ENCODE data around the gene IL12RB1.
"Not testable (repeated sequence)": the region's sequence is repeated elsewhere in the genome, so short reads cannot be mapped to it uniquely, and the experiment has no call there.

IL12RB1 gene

DNA sequence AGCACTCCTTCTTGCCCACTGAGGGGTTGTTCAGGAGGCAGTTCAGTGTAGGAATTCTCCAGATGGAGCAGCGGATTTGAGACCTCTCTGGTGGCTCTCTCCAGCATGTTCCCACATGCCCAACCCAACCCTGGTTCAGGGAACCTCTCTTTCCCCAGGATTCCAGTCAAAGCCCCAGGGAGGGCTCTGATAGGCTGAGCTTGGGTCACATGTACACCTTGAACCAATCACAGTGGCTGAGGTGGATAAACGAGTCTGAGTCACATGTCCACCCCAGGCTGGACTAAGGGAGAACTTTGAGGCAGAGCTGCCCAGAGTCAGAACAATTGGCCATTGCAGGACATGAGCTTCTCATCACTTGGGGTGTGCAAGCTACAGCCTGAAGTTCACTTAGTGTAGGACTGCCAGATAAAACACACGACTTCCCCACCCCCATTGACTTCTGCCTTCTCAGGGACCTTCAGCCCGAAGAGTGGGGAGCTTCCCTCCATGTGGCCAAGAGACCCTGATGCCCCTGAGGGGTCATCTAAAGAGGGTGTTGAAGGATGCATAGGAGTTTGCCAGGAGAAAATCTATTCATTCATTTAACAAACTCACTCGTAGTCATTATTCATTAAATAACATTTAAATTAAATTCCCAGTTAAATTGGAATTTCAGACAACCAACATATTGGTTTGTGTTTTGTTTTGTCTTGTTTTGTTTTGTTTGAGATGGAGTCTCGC, 6.9 kb upstream of the IL12RB1 start:
- no peak for TF ChIP-seq JUND (IDR thresholded peaks at IDR 0.05; ENCODE audit: low read depth)
- in situ Hi-C loops (cut with HindIII; ENCODE audit: low pct_unique_long_range_greater_than_20kb, low sequenced_read_pairs): no loop called here
- DNase-seq (ENCODE audit: low read depth in 1 of 2, low spot score in 1 of 2): peak in 1 of 2 experiments; percentile 67

DNA sequence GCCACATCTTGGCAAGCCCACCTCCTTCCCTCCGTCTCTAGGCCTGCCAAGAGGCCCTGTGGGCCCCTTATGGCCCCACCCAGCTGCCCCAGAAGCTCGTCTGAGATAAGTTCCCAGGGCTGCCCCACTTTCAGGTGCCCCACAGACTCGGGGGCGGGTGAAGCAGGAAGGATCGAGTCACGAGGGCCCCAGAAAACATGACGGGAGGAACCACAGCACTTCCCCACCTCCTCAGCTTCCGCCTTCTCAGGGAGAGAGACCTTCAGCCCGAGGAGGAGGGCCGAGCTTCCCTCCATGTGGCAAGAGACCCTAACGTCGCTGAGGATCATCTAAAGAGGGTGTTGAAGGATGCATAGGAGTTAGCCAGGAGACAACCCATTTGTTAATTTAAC, 4.5 kb upstream of the IL12RB1 start:
- TF ChIP-seq JUND (IDR thresholded peaks at IDR 0.05; ENCODE audit: low read depth): no peak
- in situ Hi-C loops (cut with HindIII; ENCODE audit: low pct_unique_long_range_greater_than_20kb, low sequenced_read_pairs): no loop called here
- DNase-seq (ENCODE audit: low read depth in 1 of 2, low spot score in 1 of 2): no peak

DNA sequence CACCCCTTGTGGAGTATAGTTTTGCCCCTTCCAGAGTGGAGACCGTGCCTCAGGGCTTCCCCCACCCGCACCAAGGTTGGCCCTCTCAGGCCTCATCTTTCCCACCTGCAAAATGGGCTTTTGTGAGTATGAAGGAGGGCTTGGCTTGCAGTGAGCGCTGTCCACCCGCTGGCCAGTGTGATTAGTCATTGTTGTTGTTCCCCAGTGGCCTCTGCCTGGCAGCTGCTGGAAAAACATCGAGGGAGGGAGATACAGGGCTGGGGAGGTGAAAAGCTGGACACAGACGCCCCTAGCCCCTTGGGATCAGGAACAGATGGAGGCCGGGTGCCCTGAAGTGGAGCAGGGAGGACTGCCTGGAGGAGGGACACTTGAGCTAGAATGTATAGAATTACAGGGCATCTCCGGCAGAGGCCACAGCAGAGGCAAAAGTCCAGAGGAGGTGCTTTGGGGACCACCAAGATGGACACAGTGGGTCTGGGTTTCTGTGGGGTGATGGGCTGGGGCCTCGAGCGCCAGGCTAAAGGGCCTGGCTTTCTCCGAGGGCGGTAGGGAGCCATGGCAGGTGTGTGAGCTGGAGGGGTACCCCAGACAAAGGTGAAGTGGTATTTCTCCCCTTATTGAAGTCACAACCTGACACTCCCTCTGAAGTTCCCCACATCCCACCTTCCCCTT, 3.9 kb upstream of the IL12RB1 start:
- in situ Hi-C loops (cut with HindIII; ENCODE audit: low pct_unique_long_range_greater_than_20kb, low sequenced_read_pairs): no loop called here
- no peak for TF ChIP-seq JUND (IDR thresholded peaks at IDR 0.05; ENCODE audit: low read depth)
- no peak for DNase-seq (ENCODE audit: low read depth in 1 of 2, low spot score in 1 of 2)

DNA sequence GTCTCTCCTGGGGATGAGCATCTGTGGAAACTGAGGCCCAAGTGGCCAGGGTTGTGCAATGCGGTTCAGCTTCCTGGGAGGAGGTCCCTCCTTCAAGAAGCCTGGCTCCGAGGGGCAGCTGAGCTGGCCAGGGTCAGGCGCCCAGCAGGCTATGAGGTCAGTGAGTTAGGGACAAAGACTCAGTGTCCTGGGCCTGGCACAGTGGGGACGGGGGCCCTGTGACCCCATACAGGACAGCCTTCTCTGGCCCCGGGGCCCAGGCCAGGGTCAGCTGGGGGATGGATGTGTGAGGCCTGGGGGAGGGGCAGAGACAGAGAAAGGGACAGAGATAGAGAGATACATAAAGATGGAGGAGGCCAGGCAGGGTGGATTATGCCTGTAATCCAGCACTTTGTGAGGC, 3.0 kb upstream of the IL12RB1 start:
- in situ Hi-C loops (cut with HindIII; ENCODE audit: low pct_unique_long_range_greater_than_20kb, low sequenced_read_pairs): no loop called here
- no peak for DNase-seq (ENCODE audit: low read depth in 1 of 2, low spot score in 1 of 2)
- TF ChIP-seq JUND (IDR thresholded peaks at IDR 0.05; ENCODE audit: low read depth): no peak

DNA sequence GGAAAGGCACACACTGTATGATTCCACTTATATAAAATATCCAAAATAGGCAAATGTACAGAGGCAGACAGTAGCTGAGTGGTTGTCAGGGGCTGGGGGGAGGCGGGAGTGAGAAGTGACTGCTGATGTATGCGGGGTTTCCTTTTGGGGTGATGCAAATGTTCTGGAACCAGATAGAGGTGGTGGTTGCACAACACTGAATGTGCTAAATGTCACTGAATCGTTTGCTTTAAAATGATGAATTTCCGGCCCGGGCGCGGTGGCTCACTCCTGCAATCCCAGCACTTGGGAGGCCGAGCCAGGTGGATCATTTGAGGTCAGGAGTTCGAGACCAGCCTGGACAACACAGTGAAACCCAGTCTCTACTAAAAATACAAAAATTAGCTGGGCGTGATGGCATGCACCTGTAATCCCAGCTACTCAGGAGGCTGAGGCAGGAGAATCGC, 2.4 kb upstream of the IL12RB1 start:
- DNase-seq (ENCODE audit: low read depth in 1 of 2, low spot score in 1 of 2); in situ Hi-C loops (cut with HindIII; ENCODE audit: low pct_unique_long_range_greater_than_20kb, low sequenced_read_pairs): not testable (repeated sequence)

DNA sequence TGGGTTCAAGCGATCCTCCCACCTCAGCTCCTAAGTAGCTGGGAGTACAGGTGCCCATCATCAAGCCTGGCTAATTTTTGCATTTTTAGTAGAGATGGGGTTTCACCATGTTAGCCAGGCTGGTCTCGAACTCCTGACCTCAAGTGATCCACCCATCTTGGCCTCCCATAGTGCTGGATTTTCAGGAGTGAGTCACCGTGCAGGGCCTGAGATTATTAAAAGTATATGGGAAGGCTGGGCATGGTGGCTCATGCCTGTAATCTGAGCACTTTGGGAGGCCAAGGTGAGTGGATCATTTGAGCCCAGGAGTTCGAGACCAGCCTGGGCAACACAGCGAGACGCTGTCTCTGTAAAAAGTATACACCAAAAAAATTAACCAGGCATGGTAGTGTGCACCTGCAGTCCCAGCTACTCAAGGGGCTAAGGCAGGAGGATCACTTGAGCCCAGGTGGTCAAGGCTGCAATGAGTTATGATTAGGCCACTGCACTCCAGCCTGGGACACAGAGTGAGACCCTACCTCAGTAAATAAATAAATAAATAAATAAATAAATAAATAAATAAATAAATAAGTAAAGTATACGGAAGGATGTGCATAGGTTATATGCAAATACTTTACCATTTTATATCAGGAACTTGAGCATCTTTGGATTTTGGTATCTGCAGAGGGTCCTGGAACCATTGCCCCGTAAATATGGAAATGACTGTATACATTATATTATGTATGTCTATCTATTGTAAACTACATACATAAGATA, 854 bp downstream of the IL12RB1 start:
- no peak for TF ChIP-seq JUND (IDR thresholded peaks at IDR 0.05; ENCODE audit: low read depth)
- no peak for DNase-seq (ENCODE audit: low read depth in 1 of 2, low spot score in 1 of 2)
- in situ Hi-C loops (cut with HindIII; ENCODE audit: low pct_unique_long_range_greater_than_20kb, low sequenced_read_pairs): no loop called here

DNA sequence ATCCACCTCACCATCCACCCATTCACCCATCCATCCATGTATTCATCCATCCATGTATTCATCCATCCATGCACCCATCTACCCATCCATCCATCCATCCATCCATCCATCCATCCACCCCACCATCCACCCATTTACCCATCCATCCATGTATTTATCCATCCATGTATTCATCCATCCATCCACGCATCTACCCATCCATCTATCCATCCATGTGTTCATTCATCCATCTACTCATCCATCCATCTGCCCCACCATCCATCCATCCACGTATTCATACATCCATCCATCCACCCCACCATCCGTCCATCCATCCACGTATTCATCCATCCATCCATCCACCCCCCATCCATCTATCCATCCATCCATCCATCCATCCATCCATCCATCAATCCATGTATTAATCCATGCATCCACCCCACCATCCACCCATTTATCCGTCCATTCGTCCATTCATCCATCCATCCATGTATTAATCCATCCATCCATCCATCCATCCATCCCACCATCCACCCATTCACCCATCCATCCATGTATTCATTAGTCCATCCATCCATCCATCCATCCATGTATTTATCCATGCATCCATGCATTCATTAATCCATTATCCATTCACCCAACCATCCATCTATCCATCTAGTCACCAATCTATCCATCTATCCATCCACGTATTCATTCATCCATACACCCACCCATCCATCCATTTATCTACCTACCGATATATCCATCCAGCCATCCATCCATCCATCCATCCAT, 2.6 kb downstream of the IL12RB1 start:
- no peak for TF ChIP-seq JUND (IDR thresholded peaks at IDR 0.05; ENCODE audit: low read depth)
- no peak for DNase-seq (ENCODE audit: low read depth in 1 of 2, low spot score in 1 of 2)
- in situ Hi-C loops (cut with HindIII; ENCODE audit: low pct_unique_long_range_greater_than_20kb, low sequenced_read_pairs): no loop called here

DNA sequence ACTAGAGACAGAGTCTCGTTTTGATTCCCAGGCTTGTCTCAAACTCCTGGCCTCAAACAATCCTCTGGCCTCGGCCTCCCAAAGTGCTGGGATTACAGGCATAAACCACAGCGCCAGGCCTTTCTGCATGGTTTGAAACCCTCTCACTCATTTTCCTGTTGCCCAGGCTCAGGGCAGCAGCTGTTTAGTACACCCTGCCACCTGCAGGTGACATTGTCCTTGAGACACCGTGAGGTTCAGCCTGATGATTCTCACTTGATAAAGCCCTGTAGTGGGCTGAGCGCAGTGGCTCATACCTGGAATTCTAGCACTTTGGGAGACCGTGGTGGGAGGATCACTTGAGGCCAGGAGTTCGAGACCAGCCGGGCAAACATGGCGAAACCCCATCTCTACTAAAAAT, 12.5 kb downstream of the IL12RB1 start:
- no peak for TF ChIP-seq JUND (IDR thresholded peaks at IDR 0.05; ENCODE audit: low read depth)
- in situ Hi-C loops (cut with HindIII; ENCODE audit: low pct_unique_long_range_greater_than_20kb, low sequenced_read_pairs): no loop called here
- DNase-seq (ENCODE audit: low read depth in 1 of 2, low spot score in 1 of 2): peak in 1 of 2 experiments; percentile 65

DNA sequence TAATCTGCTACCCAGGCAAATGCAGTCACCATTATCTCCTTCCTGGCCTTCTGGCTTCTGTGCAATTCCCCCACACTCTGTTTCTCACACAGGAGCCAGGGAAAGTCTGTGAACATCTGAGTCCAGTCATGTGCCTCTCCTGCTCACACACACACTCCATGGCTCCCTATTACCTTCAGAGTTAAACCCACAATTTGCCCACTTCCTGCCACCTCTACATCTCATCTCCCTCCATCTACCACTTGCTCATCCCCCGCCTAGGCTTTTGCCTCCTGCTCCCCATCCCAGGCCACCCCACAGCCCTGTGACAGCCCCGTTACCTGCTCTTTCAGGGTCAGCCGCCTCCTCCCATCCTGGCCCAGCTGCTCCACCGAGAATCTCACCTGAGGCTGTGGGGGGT, 13.5 kb downstream of the IL12RB1 start:
- TF ChIP-seq JUND (IDR thresholded peaks at IDR 0.05; ENCODE audit: low read depth): no peak
- no peak for DNase-seq (ENCODE audit: low read depth in 1 of 2, low spot score in 1 of 2)
- in situ Hi-C loops (cut with HindIII; ENCODE audit: low pct_unique_long_range_greater_than_20kb, low sequenced_read_pairs): no loop called here

DNA sequence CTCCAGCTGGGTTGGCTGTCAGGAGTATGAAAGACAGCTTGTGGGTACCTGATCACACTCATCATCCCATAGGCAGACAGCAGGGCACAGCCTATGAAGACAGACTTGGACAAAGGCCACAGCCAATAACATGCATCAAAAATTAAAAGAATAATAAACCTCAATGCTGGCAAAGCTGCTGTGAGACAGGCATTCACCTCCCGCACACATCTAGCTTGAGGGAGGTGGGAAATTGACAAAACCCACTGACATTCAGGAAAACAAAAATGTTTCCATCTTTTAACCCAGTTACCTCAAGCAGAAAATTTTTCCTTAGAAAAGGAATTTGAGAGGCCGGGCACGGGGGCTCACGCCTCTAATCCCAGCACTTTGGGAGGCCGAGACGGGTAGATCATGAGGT, 14.4 kb downstream of the IL12RB1 start:
- TF ChIP-seq JUND (IDR thresholded peaks at IDR 0.05; ENCODE audit: low read depth): no peak
- DNase-seq (ENCODE audit: low read depth in 1 of 2, low spot score in 1 of 2): no peak
- in situ Hi-C loops (cut with HindIII; ENCODE audit: low pct_unique_long_range_greater_than_20kb, low sequenced_read_pairs): no loop called here

DNA sequence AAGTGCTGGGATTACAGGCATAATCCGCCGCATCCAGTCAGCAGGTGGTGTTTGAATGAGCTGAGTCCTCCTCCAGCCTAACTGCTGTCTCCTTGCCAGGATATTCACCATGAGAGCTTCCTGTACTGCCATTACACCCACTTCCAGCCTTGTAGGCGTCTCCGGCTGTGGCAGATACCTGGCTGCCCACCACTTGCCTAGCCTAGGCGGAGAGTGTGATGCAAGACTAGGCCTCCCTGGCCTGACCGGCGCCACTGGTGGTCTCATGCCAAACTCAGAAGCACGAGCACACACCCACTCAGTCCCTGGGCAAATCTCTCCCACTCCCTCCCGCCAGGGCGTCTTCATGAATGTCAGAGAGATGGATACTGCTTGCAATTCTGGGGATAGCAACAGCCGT, 16.6 kb downstream of the IL12RB1 start:
- in situ Hi-C loops (cut with HindIII; ENCODE audit: low pct_unique_long_range_greater_than_20kb, low sequenced_read_pairs): no loop called here

DNA sequence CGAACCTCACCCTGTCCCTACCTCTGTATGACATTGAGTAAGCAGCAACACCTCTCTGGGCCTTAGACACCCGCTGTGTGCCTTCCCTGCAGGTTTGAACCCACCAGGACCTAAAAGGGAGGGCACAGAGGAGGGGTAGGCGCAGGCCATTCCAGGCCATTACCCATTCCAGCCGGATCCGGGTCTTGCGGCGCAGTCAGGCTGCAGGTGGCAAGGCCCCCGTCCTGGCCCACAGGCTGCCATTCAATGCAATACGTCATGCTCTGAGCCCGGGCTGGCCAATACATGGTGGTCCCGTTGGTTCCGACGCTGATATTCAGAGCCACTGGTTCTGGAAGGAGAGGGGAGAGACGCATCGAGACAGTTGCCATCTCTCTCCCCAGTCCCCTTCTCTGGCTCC, 17.4 kb downstream of the IL12RB1 start:
- in situ Hi-C loops (cut with HindIII; ENCODE audit: low pct_unique_long_range_greater_than_20kb, low sequenced_read_pairs): no loop called here
- no peak for DNase-seq (ENCODE audit: low read depth in 1 of 2, low spot score in 1 of 2)
- no peak for TF ChIP-seq JUND (IDR thresholded peaks at IDR 0.05; ENCODE audit: low read depth)

More for the DNA sequence above, 16.6 kb downstream of the IL12RB1 start:
- DNase-seq (ENCODE audit: low read depth in 1 of 2, low spot score in 1 of 2): no peak
- TF ChIP-seq JUND (IDR thresholded peaks at IDR 0.05; ENCODE audit: low read depth): no peak
